ENCODE data around the gene IFNAR1.

DNA sequence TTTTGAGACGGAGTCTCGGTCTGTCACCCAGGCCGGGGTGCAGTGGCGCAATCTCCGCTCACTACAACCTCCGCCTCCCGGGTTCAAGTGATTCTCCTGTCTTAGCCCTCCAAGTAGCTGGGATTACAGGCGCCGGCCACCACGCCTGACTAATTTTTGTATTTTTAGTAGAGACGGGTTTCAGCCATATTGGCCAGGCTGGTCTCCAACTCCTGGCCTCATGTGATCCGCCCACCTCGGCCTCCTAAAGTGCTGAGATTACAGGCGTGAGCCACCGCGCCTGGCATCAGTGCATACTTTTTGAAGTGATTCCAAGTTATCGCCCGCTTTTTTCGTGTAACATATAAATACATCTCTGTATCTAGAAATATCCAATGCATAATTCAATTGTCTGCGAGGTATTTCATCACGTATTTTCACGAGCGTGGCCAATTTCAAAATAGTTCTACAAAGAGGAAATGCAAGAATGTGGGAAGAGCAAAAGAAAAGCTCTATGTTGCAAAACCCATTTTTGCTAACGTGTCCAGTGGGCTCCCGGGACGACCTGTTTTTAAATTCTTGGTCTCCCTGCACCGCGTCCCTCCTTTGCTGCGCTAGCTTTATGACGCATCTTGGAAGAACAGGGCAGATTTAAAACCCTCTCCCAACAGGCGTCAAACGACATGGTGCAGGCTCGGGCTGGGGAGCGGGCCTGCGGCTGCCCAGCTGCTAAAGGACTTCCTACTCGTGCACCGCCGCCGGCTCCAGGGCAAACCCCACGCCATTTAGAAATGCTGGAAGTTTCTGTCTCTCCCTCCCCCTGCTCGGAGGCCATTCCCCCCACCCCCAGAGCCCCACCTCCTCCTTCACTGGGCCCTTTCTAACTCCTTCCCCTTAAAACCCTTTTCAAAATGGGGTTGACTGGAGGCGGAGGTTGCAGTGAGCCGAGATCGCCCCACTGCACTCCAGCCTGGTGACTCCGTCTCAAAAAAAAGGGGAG lies 77.5 kb downstream of the IFNAR1 start:
- TF ChIP-seq RARB (CRISPR knock-in tag; IDR thresholded peaks at IDR 0.05) (no peak), TOX (CRISPR knock-in tag; IDR thresholded peaks at IDR 0.05; ENCODE audit: borderline replicate concordance) (no peak), BACH2 (CRISPR knock-in tag; IDR thresholded peaks at IDR 0.05; ENCODE audit: borderline replicate concordance) (no peak), ZC3H10 (CRISPR knock-in tag; IDR thresholded peaks at IDR 0.05) (no peak), ZNF70 (CRISPR knock-in tag; IDR thresholded peaks at IDR 0.05) (no peak), OSR1 (CRISPR knock-in tag; IDR thresholded peaks at IDR 0.05) (no peak)
- TF ChIP-seq, protein P1, sequence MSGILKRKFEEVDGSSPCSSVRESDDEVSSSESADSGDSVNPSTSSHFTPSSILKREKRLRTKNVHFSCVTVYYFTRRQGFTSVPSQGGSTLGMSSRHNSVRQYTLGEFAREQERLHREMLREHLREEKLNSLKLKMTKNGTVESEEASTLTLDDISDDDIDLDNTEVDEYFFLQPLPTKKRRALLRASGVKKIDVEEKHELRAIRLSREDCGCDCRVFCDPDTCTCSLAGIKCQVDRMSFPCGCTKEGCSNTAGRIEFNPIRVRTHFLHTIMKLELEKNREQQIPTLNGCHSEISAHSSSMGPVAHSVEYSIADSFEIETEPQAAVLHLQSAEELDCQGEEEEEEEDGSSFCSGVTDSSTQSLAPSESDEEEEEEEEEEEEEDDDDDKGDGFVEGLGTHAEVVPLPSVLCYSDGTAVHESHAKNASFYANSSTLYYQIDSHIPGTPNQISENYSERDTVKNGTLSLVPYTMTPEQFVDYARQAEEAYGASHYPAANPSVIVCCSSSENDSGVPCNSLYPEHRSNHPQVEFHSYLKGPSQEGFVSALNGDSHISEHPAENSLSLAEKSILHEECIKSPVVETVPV (CRISPR knock-in tag; IDR thresholded peaks at IDR 0.05) = no peak
- TF ChIP-seq, protein P2, sequence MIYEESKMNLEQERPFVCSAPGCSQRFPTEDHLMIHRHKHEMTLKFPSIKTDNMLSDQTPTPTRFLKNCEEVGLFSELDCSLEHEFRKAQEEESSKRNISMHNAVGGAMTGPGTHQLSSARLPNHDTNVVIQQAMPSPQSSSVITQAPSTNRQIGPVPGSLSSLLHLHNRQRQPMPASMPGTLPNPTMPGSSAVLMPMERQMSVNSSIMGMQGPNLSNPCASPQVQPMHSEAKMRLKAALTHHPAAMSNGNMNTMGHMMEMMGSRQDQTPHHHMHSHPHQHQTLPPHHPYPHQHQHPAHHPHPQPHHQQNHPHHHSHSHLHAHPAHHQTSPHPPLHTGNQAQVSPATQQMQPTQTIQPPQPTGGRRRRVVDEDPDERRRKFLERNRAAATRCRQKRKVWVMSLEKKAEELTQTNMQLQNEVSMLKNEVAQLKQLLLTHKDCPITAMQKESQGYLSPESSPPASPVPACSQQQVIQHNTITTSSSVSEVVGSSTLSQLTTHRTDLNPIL (CRISPR knock-in tag; IDR thresholded peaks at IDR 0.05; ENCODE audit: low read depth) = no peak

Measured in SK-N-SH treated with all-trans-retinoic acid at 6 μM for 48 hours (cell line).